ENCODE measurements around the gene WASL. TPM values are rescaled to one million over a fixed set of nuclear protein-coding genes. Genes with fewer than 3 reads are reported as not detected.
A peak's percentile ranks its signal among the peaks of the same experiment; 100 is the strongest.

The WASL gene
- total RNA-seq, 1 experiment from 2014 or later = 8.5 TPM

- ChIA-PET CTCF (interaction anchor here (1.1 kb wide), 1 partner anchor 221 kb away, joined by 4 read pairs; no protein-coding TSS in a partner anchor), POLR2A (ENCODE audit: unreplicated experiment) (no interaction called here)
- H3K9me3 ChIP-seq (ENCODE audit: low read length) = no peaks in the 10 kb centered on the region
- no peaks in the 10 kb centered on the region for H3K36me3 ChIP-seq (ENCODE audit: low read depth, low read length)
- peaks cover 13% of the 10 kb centered on the region for H3K4me1 ChIP-seq (ENCODE audit: insufficient read depth, low read length)
- H3K4me2 ChIP-seq (ENCODE audit: low read length) = no peak overlapping the region
- DNase-seq (no peak), ATAC-seq (no peak)
- intact Hi-C loops (cut with micrococcal nuclease) = no loop called here
- H3K9ac ChIP-seq (ENCODE audit: low read length) = no peak overlapping the region
- H3K4me3 ChIP-seq (ENCODE audit: low read length) = no peak overlapping the region
- H3F3A ChIP-seq (ENCODE audit: low read length, unreplicated experiment) = no peaks in the 10 kb centered on the region
- no peak overlapping the region for H3K27ac ChIP-seq (ENCODE audit: low read length)
- no peaks in the 10 kb centered on the region for H3K27me3 ChIP-seq (ENCODE audit: low read length)
- no peaks in the 10 kb centered on the region for H4K20me1 ChIP-seq (ENCODE audit: low read length)
- BruUV-seq (replicated peaks) = no TSS peak
- no peaks in the 10 kb centered on the region for H3K9me2 ChIP-seq (replicated peaks; ENCODE audit: low read length)
- H3K79me2 ChIP-seq (ENCODE audit: low read length) = no peaks in the 10 kb centered on the region
- no peak overlapping the region for H2AFZ ChIP-seq (ENCODE audit: low read length)
- no peak for TF ChIP-seq EZH2 (IDR thresholded peaks at IDR 0.05; ENCODE audit: low read length, unreplicated experiment)
- TF ChIP-seq EZH2phosphoT487 (IDR thresholded peaks at IDR 0.05; ENCODE audit: borderline replicate concordance, low read length) = no peak
Observed at GRCh38 chr7:123650595-123650994, 98.2 kb downstream of the WASL start.

GRCh38 chr7:123649964-123650363 lies 98.8 kb downstream of the WASL start:
- no peak overlapping the region for H3K27ac ChIP-seq (ENCODE audit: low read length)
- no peaks in the 10 kb centered on the region for H3K9me3 ChIP-seq (ENCODE audit: low read length)
- H3K4me2 ChIP-seq (ENCODE audit: low read length) = no peak overlapping the region
- no peaks in the 10 kb centered on the region for H3K27me3 ChIP-seq (ENCODE audit: low read length)
- no peaks in the 10 kb centered on the region for H3F3A ChIP-seq (ENCODE audit: low read length, unreplicated experiment)
- no peaks in the 10 kb centered on the region for H3K9me2 ChIP-seq (replicated peaks; ENCODE audit: low read length)
- no peak for TF ChIP-seq CTCF (conservative IDR thresholded peaks at IDR 0.05; ENCODE audit: low read depth, low read length)
- no peak for TF ChIP-seq EZH2 (IDR thresholded peaks at IDR 0.05; ENCODE audit: low read length, unreplicated experiment)
- no peak for TF ChIP-seq EZH2phosphoT487 (IDR thresholded peaks at IDR 0.05; ENCODE audit: borderline replicate concordance, low read length)
- ATAC-seq = peak; percentile 93
- H3K36me3 ChIP-seq (ENCODE audit: low read depth, low read length) = no peaks in the 10 kb centered on the region
- no peak overlapping the region for H3K4me3 ChIP-seq (ENCODE audit: low read length)
- no TSS peak for BruUV-seq (replicated peaks)
- no peak overlapping the region for H3K9ac ChIP-seq (ENCODE audit: low read length)
- peaks cover 13% of the 10 kb centered on the region for H3K4me1 ChIP-seq (ENCODE audit: insufficient read depth, low read length)
- intact Hi-C loops (cut with micrococcal nuclease) = no loop called here
- H4K20me1 ChIP-seq (ENCODE audit: low read length) = no peaks in the 10 kb centered on the region
- ChIA-PET CTCF (interaction anchor here (1.1 kb wide), 1 partner anchor 222 kb away, joined by 4 read pairs; no protein-coding TSS in a partner anchor), POLR2A (ENCODE audit: unreplicated experiment) (no interaction called here)
- no peaks in the 10 kb centered on the region for H3K79me2 ChIP-seq (ENCODE audit: low read length)
- peak; percentile 49 for DNase-seq
- H2AFZ ChIP-seq (ENCODE audit: low read length) = no peak overlapping the region

- Histone ChIP-seq H3K27me3 (ENCODE audit: low read length) (no peaks in the 10 kb centered on the region), H3K9me3 (ENCODE audit: low read length) (no peaks in the 10 kb centered on the region), H3K4me3 (ENCODE audit: low read length) (no peak overlapping the region), H3K9ac (ENCODE audit: low read length) (no peak overlapping the region), H3K4me1 (ENCODE audit: insufficient read depth, low read length) (peaks cover 26% of the 10 kb centered on the region), H4K20me1 (ENCODE audit: low read length) (no peaks in the 10 kb centered on the region), H3K9me2 (replicated peaks; ENCODE audit: low read length) (no peaks in the 10 kb centered on the region), H3K36me3 (ENCODE audit: low read depth, low read length) (no peaks in the 10 kb centered on the region), H3K79me2 (ENCODE audit: low read length) (no peaks in the 10 kb centered on the region), H3K4me2 (ENCODE audit: low read length) (no peak overlapping the region), H3K27ac (ENCODE audit: low read length) (no peak overlapping the region), H3F3A (ENCODE audit: low read length, unreplicated experiment) (no peaks in the 10 kb centered on the region), H2AFZ (ENCODE audit: low read length) (no peak overlapping the region)
- no TSS peak for BruUV-seq (replicated peaks)
- ChIA-PET CTCF (no interaction called here), POLR2A (ENCODE audit: unreplicated experiment) (interaction anchor here (0.6 kb wide), 1 partner anchor 149 kb away, joined by 5 read pairs; no protein-coding TSS in a partner anchor)
- intact Hi-C loops (cut with micrococcal nuclease) = no loop called here
- ATAC-seq (peak; percentile 41), DNase-seq (peak; percentile 57)
- TF ChIP-seq EZH2phosphoT487 (IDR thresholded peaks at IDR 0.05; ENCODE audit: borderline replicate concordance, low read length) (no peak), EZH2 (IDR thresholded peaks at IDR 0.05; ENCODE audit: low read length, unreplicated experiment) (no peak), CTCF (conservative IDR thresholded peaks at IDR 0.05; ENCODE audit: low read depth, low read length) (no peak)
Observed at GRCh38 chr7:123647106-123647730, 101.6 kb downstream of the WASL start.
